NT2/D1 (cell line): ENCODE measurements around the gene PCYT1A.
"Not testable (repeated sequence)": the region's sequence is repeated elsewhere in the genome, so short reads cannot be mapped to it uniquely, and the experiment has no call there.

Source experiments
- DNase-seq: peaks from one replicate; pipeline ENCODE4 v3.0.0-alpha.2; 2011; ENCODE audit warnings: low read depth, low spot score
- H3K27me3 ChIP-seq: 2 replicates; pipeline ENCODE4 v1.6.0; 2011; ENCODE audit warnings: mild to moderate bottlenecking; ENCODE audit not compliant: insufficient read length, insufficient read depth
- H3K36me3 ChIP-seq: 2 replicates; pipeline ENCODE4 v1.6.1; 2011; ENCODE audit warnings: mild to moderate bottlenecking, low read length, mixed read lengths; ENCODE audit not compliant: insufficient read depth, insufficient read length
- H3K4me1 ChIP-seq: 2 replicates; pipeline ENCODE4 v1.5.1; 2011; ENCODE audit not compliant: insufficient read depth, insufficient read length
- H3K4me3 ChIP-seq: 2 replicates; pipeline ENCODE4 v1.5.1; 2011; ENCODE audit warnings: low read depth; ENCODE audit not compliant: insufficient read length
- H3K9ac ChIP-seq: 2 replicates; pipeline ENCODE4 v1.6.0; 2011; ENCODE audit warnings: low read depth; ENCODE audit not compliant: insufficient read length
- H3K9me3 ChIP-seq: 2 replicates; pipeline ENCODE4 v1.5.1; 2011; ENCODE audit warnings: mild to moderate bottlenecking, low read length; ENCODE audit not compliant: insufficient read depth
- SUZ12 ChIP-seq: IDR thresholded peaks from 2 replicates; pipeline ENCODE4 v1.6.1; 2011; ENCODE audit not compliant: insufficient read length, insufficient read depth; ENCODE audit errors: extremely low read depth
- YY1 ChIP-seq: IDR thresholded peaks from 2 replicates; pipeline ENCODE4 v1.6.1; 2011; ENCODE audit not compliant: insufficient read length, insufficient read depth
- ZNF274 ChIP-seq: IDR thresholded peaks from 2 replicates; pipeline ENCODE4 v1.6.1; 2011; ENCODE audit warnings: mild to moderate bottlenecking, low read depth, low read length

Gene PCYT1A

DNA sequence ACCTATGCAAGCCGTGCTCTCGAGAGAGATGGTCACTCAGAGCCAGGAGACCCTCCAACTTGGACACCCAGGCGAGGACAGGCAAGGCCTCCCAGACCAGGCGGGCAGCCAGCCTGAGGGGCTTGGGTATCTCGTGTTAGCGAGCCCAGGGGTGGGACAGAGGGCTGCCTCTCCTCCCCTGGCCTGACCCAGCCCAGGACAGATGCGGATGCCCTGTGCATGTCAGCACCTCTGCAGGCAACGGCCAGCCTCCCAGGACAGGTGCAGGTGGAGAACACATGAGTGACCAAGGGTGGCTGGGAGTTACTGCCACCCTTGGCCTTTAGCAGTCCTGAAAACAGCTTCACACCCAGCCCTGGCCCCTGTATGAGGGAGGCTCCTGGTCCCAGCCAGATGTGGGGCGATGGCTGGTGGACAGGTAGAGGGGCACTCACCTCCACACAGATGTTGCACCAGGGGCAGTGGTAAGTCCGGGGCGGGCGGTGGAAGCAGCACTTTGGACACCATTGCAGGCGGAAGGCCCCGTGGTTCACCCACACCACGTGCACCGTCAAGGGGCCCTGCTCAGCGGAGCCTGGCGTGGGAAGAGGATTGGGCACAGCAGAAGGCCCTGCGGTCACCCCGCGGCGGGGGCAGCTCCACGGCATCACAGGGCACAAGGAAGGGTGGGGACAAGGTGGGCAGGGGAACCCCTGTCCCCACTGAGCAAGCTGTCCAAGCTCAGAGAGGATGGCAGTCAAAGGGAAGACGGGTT is 78.4 kb downstream of the PCYT1A start:
- Histone ChIP-seq H3K4me3 (no peak overlapping the region), H3K36me3 (no peaks in the 10 kb centered on the region), H3K4me1 (peaks cover 9% of the 10 kb centered on the region), H3K27me3 (peaks cover 21% of the 10 kb centered on the region), H3K9ac (no peak overlapping the region), H3K9me3 (no peaks in the 10 kb centered on the region)
- DNase-seq, result no peak
- no peak for TF ChIP-seq ZNF274
- TF ChIP-seq YY1, result no peak
- TF ChIP-seq SUZ12, result no peak

GRCh38 chr3:196207833-196208607 is 79.5 kb downstream of the PCYT1A start:
- TF ChIP-seq SUZ12 (no peak), ZNF274 (no peak), YY1 (no peak)
- Histone ChIP-seq H3K36me3 (no peaks in the 10 kb centered on the region), H3K9ac (peak overlapping the region; percentile 68), H3K4me3 (peak overlapping the region; percentile 49), H3K27me3 (peaks cover 21% of the 10 kb centered on the region), H3K4me1 (peaks cover 9% of the 10 kb centered on the region), H3K9me3 (no peaks in the 10 kb centered on the region)
- DNase-seq, result peak; percentile 76

GRCh38 chr3:196207159-196207832 is 80.2 kb downstream of the PCYT1A start:
- DNase-seq, result no peak
- H3K9me3 ChIP-seq, result no peaks in the 10 kb centered on the region
- H3K36me3 ChIP-seq, result no peaks in the 10 kb centered on the region
- TF ChIP-seq ZNF274, result no peak
- no peak for TF ChIP-seq SUZ12
- TF ChIP-seq YY1, result no peak
- H3K4me3 ChIP-seq, result peak overlapping the region; percentile 79
- H3K27me3 ChIP-seq, result peaks cover 21% of the 10 kb centered on the region
- peaks cover 12% of the 10 kb centered on the region for H3K4me1 ChIP-seq
- H3K9ac ChIP-seq, result peak overlapping the region; percentile 81

GRCh38 chr3:196205442-196206205 is 81.9 kb downstream of the PCYT1A start:
- H3K9me3 ChIP-seq, H3K4me1 ChIP-seq, H3K9ac ChIP-seq, H3K4me3 ChIP-seq, H3K36me3 ChIP-seq, DNase-seq: not testable (repeated sequence)
- peaks cover 21% of the 10 kb centered on the region for H3K27me3 ChIP-seq

GRCh38 chr3:196203846-196204245 is 83.7 kb downstream of the PCYT1A start:
- no peaks in the 10 kb centered on the region for H3K36me3 ChIP-seq
- no peak for DNase-seq
- H3K9ac ChIP-seq, result no peak overlapping the region
- H3K4me1 ChIP-seq, result peaks cover 7% of the 10 kb centered on the region
- H3K4me3 ChIP-seq, result no peak overlapping the region
- no peak for TF ChIP-seq YY1
- TF ChIP-seq ZNF274, result no peak
- TF ChIP-seq SUZ12, result no peak
- no peaks in the 10 kb centered on the region for H3K9me3 ChIP-seq
- H3K27me3 ChIP-seq, result peaks cover 13% of the 10 kb centered on the region

- no peak for DNase-seq
- peak overlapping the region; percentile 64 for H3K9ac ChIP-seq
Observed at GRCh38 chr3:196202516-196202970, 85.0 kb downstream of the PCYT1A start.

More at GRCh38 chr3:196202516-196202970, 85.0 kb downstream of the PCYT1A start:
- Histone ChIP-seq H3K36me3 (no peaks in the 10 kb centered on the region), H3K9me3 (no peaks in the 10 kb centered on the region), H3K4me1 (peaks cover 11% of the 10 kb centered on the region), H3K27me3 (peaks cover 6% of the 10 kb centered on the region), H3K4me3 (no peak overlapping the region)
- TF ChIP-seq YY1 (no peak), SUZ12 (no peak), ZNF274 (no peak)
